ENCODE data around the gene TMEM175.

The TMEM175 gene

DNA sequence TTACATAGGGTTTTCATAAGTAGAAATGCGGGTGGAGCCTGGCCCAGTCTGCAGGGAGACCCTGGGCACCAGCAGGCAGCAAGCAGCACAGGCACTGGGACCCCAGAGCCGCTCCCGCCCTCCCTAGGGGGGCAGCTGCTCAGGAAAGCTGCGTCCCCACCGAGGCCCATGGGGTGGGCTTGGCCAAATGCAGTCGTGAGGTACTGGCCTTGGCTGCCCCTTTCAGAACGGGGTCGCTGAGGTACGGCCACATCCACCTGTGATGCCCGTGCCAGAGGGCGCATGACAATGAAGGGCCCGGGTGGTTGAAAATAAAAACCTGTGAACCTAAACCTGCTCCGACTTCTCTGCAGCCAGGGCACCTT, 16.7 kb downstream of the TMEM175 start:
- peaks cover 2% of the 10 kb centered on the region for H3K27me3 ChIP-seq (ENCODE audit: insufficient read depth, low read length)
- peaks cover 3 to 9% of the 10 kb centered on the region in 2 experiments for H3K4me1 ChIP-seq (ENCODE audit: control insufficient read depth in 1 of 2, insufficient read depth in 2 of 2, low read length in 2 of 2)
- no peak for DNase-seq
- no peak overlapping the region for H2BK120ac ChIP-seq (ENCODE audit: insufficient read depth, low read length, poor library complexity)
- H3K27ac ChIP-seq (ENCODE audit: low read depth, low read length) = no peak overlapping the region
- no peak overlapping the region for H3K18ac ChIP-seq (ENCODE audit: low read length)
- no CpG with 5 or more reads among the region's 13 CpGs for WGBS (ENCODE audit: extremely low coverage, insufficient coverage, insufficient read length)
- H4K8ac ChIP-seq (ENCODE audit: low read depth, low read length) = no peak overlapping the region
- no peak overlapping the region for H2AK5ac ChIP-seq (ENCODE audit: low read length)
- H3K79me2 ChIP-seq (ENCODE audit: control insufficient read depth, insufficient read depth, low read length, poor library complexity) = no peaks in the 10 kb centered on the region
- no peak overlapping the region for H2BK5ac ChIP-seq (ENCODE audit: low read depth, low read length, poor library complexity)
- no peaks in the 10 kb centered on the region for H3K9me3 ChIP-seq (ENCODE audit: insufficient read depth, low read depth, low read length)
- H2BK12ac ChIP-seq (ENCODE audit: low read length) = no peak overlapping the region
- no peak overlapping the region for H3K9ac ChIP-seq (ENCODE audit: low read length)
- peaks cover 0 to 5% of the 10 kb centered on the region in 2 experiments for H3K36me3 ChIP-seq (ENCODE audit: control insufficient read depth in 1 of 2, insufficient read depth in 2 of 2, low read length in 2 of 2)
- H3K14ac ChIP-seq (ENCODE audit: low read length) = no peak overlapping the region
- no peaks in the 10 kb centered on the region for H3K79me1 ChIP-seq (ENCODE audit: low read length)
- no peak overlapping the region for H3K23ac ChIP-seq (ENCODE audit: low read length)
- no peak overlapping the region for H3K4me2 ChIP-seq (ENCODE audit: low read length)
- H4K91ac ChIP-seq (ENCODE audit: low read depth, low read length) = no peak overlapping the region
- H3K4me3 ChIP-seq (ENCODE audit: low read depth, low read length) = no peak overlapping the region
- no peak overlapping the region for H3K4ac ChIP-seq (ENCODE audit: low read depth, low read length)
- H2AFZ ChIP-seq (ENCODE audit: insufficient read depth, low read length, poor library complexity) = no peak overlapping the region
- H4K12ac ChIP-seq (ENCODE audit: low read depth, low read length) = no peak overlapping the region

DNA sequence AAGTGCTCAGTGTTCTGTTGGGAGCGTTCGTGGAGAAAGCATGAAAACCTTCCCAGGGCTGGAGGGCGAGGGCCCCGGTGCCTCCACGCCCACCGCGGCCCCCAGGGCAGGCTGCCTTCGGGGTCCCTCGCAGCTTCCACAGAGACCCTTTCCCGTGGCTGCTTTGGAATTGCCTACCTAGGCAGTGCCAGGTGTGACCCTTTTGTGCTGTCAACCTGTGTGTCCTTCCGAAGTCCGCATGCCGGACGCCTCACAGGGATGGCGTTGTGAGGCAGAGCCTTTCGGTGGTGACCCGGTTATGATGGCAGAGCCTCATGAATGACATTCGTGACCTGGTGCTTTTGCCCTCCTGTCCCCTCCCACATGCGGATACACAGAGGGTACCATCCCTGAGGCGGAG, 17.4 kb downstream of the TMEM175 start:
- Histone ChIP-seq H4K8ac (ENCODE audit: low read depth, low read length) (no peak overlapping the region), H3K36me3 (ENCODE audit: control insufficient read depth in 1 of 2, insufficient read depth in 2 of 2, low read length in 2 of 2) (peaks cover 0 to 5% of the 10 kb centered on the region in 2 experiments), H2BK120ac (ENCODE audit: insufficient read depth, low read length, poor library complexity) (no peak overlapping the region), H3K14ac (ENCODE audit: low read length) (no peak overlapping the region), H3K4ac (ENCODE audit: low read depth, low read length) (no peak overlapping the region), H4K91ac (ENCODE audit: low read depth, low read length) (no peak overlapping the region), H4K12ac (ENCODE audit: low read depth, low read length) (no peak overlapping the region), H3K4me2 (ENCODE audit: low read length) (no peak overlapping the region), H3K4me1 (ENCODE audit: control insufficient read depth in 1 of 2, insufficient read depth in 2 of 2, low read length in 2 of 2) (peaks cover 3 to 9% of the 10 kb centered on the region in 2 experiments), H2AFZ (ENCODE audit: insufficient read depth, low read length, poor library complexity) (no peak overlapping the region), H3K27ac (ENCODE audit: low read depth, low read length) (no peak overlapping the region), H2BK5ac (ENCODE audit: low read depth, low read length, poor library complexity) (no peak overlapping the region), H3K4me3 (ENCODE audit: low read depth, low read length) (no peak overlapping the region), H3K23ac (ENCODE audit: low read length) (no peak overlapping the region), H3K79me1 (ENCODE audit: low read length) (no peaks in the 10 kb centered on the region), H3K9me3 (ENCODE audit: insufficient read depth, low read depth, low read length) (no peaks in the 10 kb centered on the region), H2AK5ac (ENCODE audit: low read length) (no peak overlapping the region), H2BK12ac (ENCODE audit: low read length) (no peak overlapping the region), H3K79me2 (ENCODE audit: control insufficient read depth, insufficient read depth, low read length, poor library complexity) (no peaks in the 10 kb centered on the region), H3K27me3 (ENCODE audit: insufficient read depth, low read length) (no peaks in the 10 kb centered on the region), H3K9ac (ENCODE audit: low read length) (no peak overlapping the region), H3K18ac (ENCODE audit: low read length) (no peak overlapping the region)
- WGBS (ENCODE audit: extremely low coverage, insufficient coverage, insufficient read length) = no CpG with 5 or more reads among the region's 20 CpGs
- DNase-seq = no peak

DNA sequence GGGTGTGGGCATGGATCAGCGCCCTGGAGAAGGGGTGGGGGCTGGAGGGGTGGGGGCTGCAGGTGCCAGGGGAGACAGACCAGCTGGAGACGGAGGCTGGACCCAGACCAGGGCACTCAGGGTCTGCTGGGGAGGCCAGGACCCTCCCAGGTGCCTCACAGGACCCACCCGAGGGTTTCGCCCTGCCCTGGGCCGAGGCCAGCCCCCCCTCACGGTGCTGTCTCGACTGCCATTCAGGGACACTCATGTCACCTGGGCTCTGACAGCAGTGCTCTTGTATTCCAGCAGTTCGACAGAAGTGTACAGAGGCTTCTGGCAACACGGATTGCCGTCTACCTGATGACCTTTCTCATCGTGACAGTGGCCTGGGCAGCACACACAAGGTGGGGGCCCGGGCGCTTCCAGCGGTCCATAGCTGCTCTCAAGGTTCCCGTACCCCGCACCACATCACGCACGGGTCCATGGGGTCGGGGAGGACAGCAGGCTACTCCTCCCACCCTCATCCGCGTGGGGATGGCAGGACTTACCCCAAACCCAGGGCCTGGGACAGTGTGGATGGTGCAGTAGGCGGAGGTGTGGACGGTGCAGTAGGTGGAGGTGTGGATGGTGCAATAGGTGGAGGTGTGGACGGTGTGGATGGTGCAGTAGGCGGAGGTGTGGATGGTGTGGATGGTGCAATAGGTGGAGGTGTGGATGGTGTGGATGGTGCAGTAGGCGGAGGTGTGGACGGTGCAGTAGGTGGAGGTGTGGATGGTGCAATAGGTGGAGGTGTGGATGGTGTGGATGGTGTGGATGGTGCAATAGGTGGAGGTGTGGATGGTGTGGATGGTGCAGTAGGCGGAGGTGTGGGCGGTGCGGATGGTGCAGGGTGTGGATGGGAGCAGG, 18.1 kb downstream of the TMEM175 start:
- H3K18ac ChIP-seq (ENCODE audit: low read length) = no peak overlapping the region
- DNase-seq = no peak
- H3K27me3 ChIP-seq (ENCODE audit: insufficient read depth, low read length) = no peaks in the 10 kb centered on the region
- no peak overlapping the region for H2BK120ac ChIP-seq (ENCODE audit: insufficient read depth, low read length, poor library complexity)
- H3K9me3 ChIP-seq (ENCODE audit: insufficient read depth, low read depth, low read length) = no peaks in the 10 kb centered on the region
- H3K79me1 ChIP-seq (ENCODE audit: low read length) = no peaks in the 10 kb centered on the region
- no CpG with 5 or more reads among the region's 30 CpGs for WGBS (ENCODE audit: extremely low coverage, insufficient coverage, insufficient read length)
- no peak overlapping the region for H4K91ac ChIP-seq (ENCODE audit: low read depth, low read length)
- no peak overlapping the region for H3K4me2 ChIP-seq (ENCODE audit: low read length)
- H4K8ac ChIP-seq (ENCODE audit: low read depth, low read length) = no peak overlapping the region
- H3K4me3 ChIP-seq (ENCODE audit: low read depth, low read length) = no peak overlapping the region
- peaks cover 0 to 8% of the 10 kb centered on the region in 2 experiments for H3K36me3 ChIP-seq (ENCODE audit: control insufficient read depth in 1 of 2, insufficient read depth in 2 of 2, low read length in 2 of 2)
- H3K4me1 ChIP-seq (ENCODE audit: control insufficient read depth in 1 of 2, insufficient read depth in 2 of 2, low read length in 2 of 2) = peaks cover 3 to 9% of the 10 kb centered on the region in 2 experiments
- no peak overlapping the region for H3K27ac ChIP-seq (ENCODE audit: low read depth, low read length)
- H3K23ac ChIP-seq (ENCODE audit: low read length) = no peak overlapping the region
- H4K12ac ChIP-seq (ENCODE audit: low read depth, low read length) = no peak overlapping the region
- H3K4ac ChIP-seq (ENCODE audit: low read depth, low read length) = no peak overlapping the region
- H2AFZ ChIP-seq (ENCODE audit: insufficient read depth, low read length, poor library complexity) = no peak overlapping the region
- H2BK12ac ChIP-seq (ENCODE audit: low read length) = no peak overlapping the region
- no peaks in the 10 kb centered on the region for H3K79me2 ChIP-seq (ENCODE audit: control insufficient read depth, insufficient read depth, low read length, poor library complexity)
- no peak overlapping the region for H2BK5ac ChIP-seq (ENCODE audit: low read depth, low read length, poor library complexity)
- H3K9ac ChIP-seq (ENCODE audit: low read length) = no peak overlapping the region
- H2AK5ac ChIP-seq (ENCODE audit: low read length) = no peak overlapping the region
- H3K14ac ChIP-seq (ENCODE audit: low read length) = no peak overlapping the region

DNA sequence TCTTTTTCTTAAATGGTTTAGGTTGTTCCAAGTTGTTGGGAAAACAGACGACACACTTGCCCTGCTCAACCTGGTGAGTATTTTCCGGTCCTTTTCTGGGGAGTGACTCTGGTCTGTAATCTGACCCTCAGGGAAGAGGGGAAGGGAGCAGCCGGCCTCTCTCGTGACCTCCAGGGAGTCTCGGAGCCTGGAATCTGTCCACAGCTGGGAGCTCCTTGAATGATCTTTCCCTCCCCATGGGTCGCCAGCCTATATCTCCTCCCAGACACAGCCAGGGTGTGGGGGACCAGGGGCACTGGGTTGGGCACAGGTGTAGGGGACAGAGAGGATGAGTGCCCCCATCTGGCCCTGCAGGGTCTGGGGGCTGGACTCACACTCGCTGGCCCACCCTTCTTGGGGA, 18.9 kb downstream of the TMEM175 start:
- H3K18ac ChIP-seq (ENCODE audit: low read length) = no peak overlapping the region
- H3K4me2 ChIP-seq (ENCODE audit: low read length) = no peak overlapping the region
- no peak overlapping the region for H3K23ac ChIP-seq (ENCODE audit: low read length)
- H3K4me1 ChIP-seq (ENCODE audit: control insufficient read depth in 1 of 2, insufficient read depth in 2 of 2, low read length in 2 of 2) = peaks cover 3 to 9% of the 10 kb centered on the region in 2 experiments
- H3K79me2 ChIP-seq (ENCODE audit: control insufficient read depth, insufficient read depth, low read length, poor library complexity) = no peaks in the 10 kb centered on the region
- no peak overlapping the region for H2BK5ac ChIP-seq (ENCODE audit: low read depth, low read length, poor library complexity)
- H3K27ac ChIP-seq (ENCODE audit: low read depth, low read length) = no peak overlapping the region
- no peak overlapping the region for H4K91ac ChIP-seq (ENCODE audit: low read depth, low read length)
- no peak overlapping the region for H4K8ac ChIP-seq (ENCODE audit: low read depth, low read length)
- no peak overlapping the region for H2BK120ac ChIP-seq (ENCODE audit: insufficient read depth, low read length, poor library complexity)
- H3K9me3 ChIP-seq (ENCODE audit: insufficient read depth, low read depth, low read length) = no peaks in the 10 kb centered on the region
- H3K4ac ChIP-seq (ENCODE audit: low read depth, low read length) = no peak overlapping the region
- H3K14ac ChIP-seq (ENCODE audit: low read length) = no peak overlapping the region
- no peaks in the 10 kb centered on the region for H3K79me1 ChIP-seq (ENCODE audit: low read length)
- H2AK5ac ChIP-seq (ENCODE audit: low read length) = no peak overlapping the region
- H2BK12ac ChIP-seq (ENCODE audit: low read length) = no peak overlapping the region
- H3K27me3 ChIP-seq (ENCODE audit: insufficient read depth, low read length) = no peaks in the 10 kb centered on the region
- peaks cover 0 to 9% of the 10 kb centered on the region in 2 experiments for H3K36me3 ChIP-seq (ENCODE audit: control insufficient read depth in 1 of 2, insufficient read depth in 2 of 2, low read length in 2 of 2)
- DNase-seq = no peak
- H4K12ac ChIP-seq (ENCODE audit: low read depth, low read length) = no peak overlapping the region
- WGBS (ENCODE audit: extremely low coverage, insufficient coverage, insufficient read length) = no CpG with 5 or more reads among the region's 7 CpGs
- no peak overlapping the region for H3K4me3 ChIP-seq (ENCODE audit: low read depth, low read length)
- no peak overlapping the region for H3K9ac ChIP-seq (ENCODE audit: low read length)
- no peak overlapping the region for H2AFZ ChIP-seq (ENCODE audit: insufficient read depth, low read length, poor library complexity)
